Measurements from ENCODE around the gene KLHL29. TPM values are rescaled to one million over a fixed set of nuclear protein-coding genes. Genes with fewer than 3 reads are reported as not detected.

The KLHL29 gene
- total RNA-seq, 1 experiment from 2014 or later: 16.7 TPM

- Histone ChIP-seq H3K4me1 (ENCODE audit: control insufficient read depth in 1 of 2, insufficient read depth in 2 of 2, low read length in 2 of 2) (peaks cover 0 to 11% of the 10 kb centered on the region in 2 experiments; a peak in 2 of 4 replicates), H3K27ac (ENCODE audit: low read depth, low read length) (no peak overlapping the region), H3K9me2 (ENCODE audit: insufficient read depth) (no peaks in the 10 kb centered on the region), H3K4me3 (replicated peaks in 1 of 2; ENCODE audit: low read depth in 1 of 2, low read length in 2 of 2) (no peak overlapping the region), H3K9ac (ENCODE audit: low read length) (no peak overlapping the region), H3K27me3 (ENCODE audit: insufficient read depth, low read length) (no peaks in the 10 kb centered on the region), H3K9me3 (ENCODE audit: control insufficient read depth in 1 of 2, insufficient read depth in 1 of 2, low read depth in 1 of 2, low read length in 2 of 2) (no peaks in the 10 kb centered on the region), H3K4me2 (ENCODE audit: low read length) (no peak overlapping the region), H2AFZ (ENCODE audit: low read depth, low read length, poor library complexity, severe bottlenecking) (no peak overlapping the region), H3K36me3 (ENCODE audit: control insufficient read depth in 1 of 2, insufficient read depth in 2 of 2, low read length in 2 of 2) (no peaks in the 10 kb centered on the region), H3K79me2 (ENCODE audit: insufficient read depth, low read length) (peaks cover 11% of the 10 kb centered on the region; the same call in 1 of the 2 replicates), H4K20me1 (ENCODE audit: insufficient read depth) (no peaks in the 10 kb centered on the region)
- RAD21 ChIA-PET (ENCODE audit: low non-redundant PET in 1 of 2, low total read pairs in 2 of 2, uncharacterized antibody in 2 of 2, unreplicated experiment in 2 of 2): no interaction called here
- no peak for ATAC-seq
- CTCF ChIA-PET: no interaction called here
- POLR2A ChIA-PET: no interaction called here
- BruUV-seq (replicated peaks): no TSS peak
- TF ChIP-seq CBX3 (IDR thresholded peaks at IDR 0.05; ENCODE audit: low read depth): no peak
- no peak for TF ChIP-seq SIN3A (IDR thresholded peaks at IDR 0.05; ENCODE audit: low read depth)
- no peak for TF ChIP-seq SRF (IDR thresholded peaks at IDR 0.05; ENCODE audit: low read depth)
- TF ChIP-seq ZBTB33 (IDR thresholded peaks at IDR 0.05; ENCODE audit: extremely low read depth, insufficient replicate concordance, low read length): no peak
- no peak for TF ChIP-seq ZNF274 (IDR thresholded peaks at IDR 0.05; ENCODE audit: low read depth, low read length)
- no peak for TF ChIP-seq ELF1 (IDR thresholded peaks at IDR 0.05; ENCODE audit: borderline replicate concordance, low read depth)
- TF ChIP-seq POLR2AphosphoS5 (IDR thresholded peaks at IDR 0.05; ENCODE audit: low read depth, low read length): no peak
- TF ChIP-seq EZH2 (IDR thresholded peaks at IDR 0.05): no peak
- TF ChIP-seq JUND (IDR thresholded peaks at IDR 0.05): no peak
- TF ChIP-seq CTCF (IDR thresholded peaks at IDR 0.05 in 2 of 3, conservative IDR thresholded peaks at IDR 0.05 in 1 of 3; ENCODE audit: borderline replicate concordance in 1 of 3, insufficient read depth in 1 of 3, low read depth in 2 of 3, low read length in 2 of 3): no peak
- TF ChIP-seq TCF7L2 (IDR thresholded peaks at IDR 0.05; ENCODE audit: borderline replicate concordance, extremely low read depth, insufficient read depth, insufficient read length): no peak
- TF ChIP-seq ZFX (IDR thresholded peaks at IDR 0.05): no peak
- intact Hi-C loops (cut with micrococcal nuclease): no loop called here
- DNase-seq (ENCODE audit: low read depth, low spot score): no peak
Measured at GRCh38 chr2:23419171-23420090, 34.5 kb downstream of the KLHL29 start.
